Mucosa of descending colon (tissue), 3 donors: ENCODE data around the gene PTPRD. TPM values are rescaled to one million over a fixed set of nuclear protein-coding genes. Genes with fewer than 3 reads are reported as not detected.

Experiments
- ATAC-seq: fragments of 200-7000 bp; cut with Tn5 transposase; one replicate; pipeline ENCODE4 v1.9.1; 2020; ENCODE audit warnings: mild to moderate bottlenecking, moderate library complexity
- DNase-seq, 3 donors: peaks; one replicate each; pipeline ENCODE4 v3.0.0-alpha.2; 2020
- H3K36me3 ChIP-seq: fragments of 200-600 bp; one replicate; pipeline ENCODE4 v1.8.0; 2021; ENCODE audit warnings: low read depth, mild to moderate bottlenecking
- H3K4me1 ChIP-seq: fragments of 200-600 bp; one replicate; pipeline ENCODE4 v1.8.0; 2021; ENCODE audit warnings: low read depth, mild to moderate bottlenecking
- H3K4me3 ChIP-seq: fragments of 200-600 bp; one replicate; pipeline ENCODE4 v1.8.0; 2021; ENCODE audit warnings: mild to moderate bottlenecking
- H3K9me3 ChIP-seq: fragments of 200-600 bp; one replicate; pipeline ENCODE4 v1.8.0; 2021; ENCODE audit warnings: mild to moderate bottlenecking
- CTCF ChIP-seq: fragments of 200-600 bp; IDR thresholded peaks from one replicate; pipeline ENCODE4 v1.8.0; 2022; ENCODE audit warnings: antibody characterized with exemption, mild to moderate bottlenecking
- intact Hi-C, 2 donors: fragments of 100-400 bp; cut with DNase I in 1 of 2; cut with micrococcal nuclease in 1 of 2; formaldehyde crosslinking; loops; one replicate each; pipeline versions ENCODE4 v1.11.0 to v1.11.1; 2022; cut with DNase I, micrococcal nuclease
- total RNA-seq, 3 donors: library from RNA; stranded (reverse); fragmentation: NEBNext Ultra II Directional in 2 of 3; extraction: Animal tissue kit (Norgen Biotek cat#: 25700) in 2 of 3; gene quantifications; one replicate each; pipeline versions ENCODE4 v1.2.1 to v1.2.4, GENCODE V29; 2021 to 2023
- donor health status: DM: no; HTN: no; CAD: no; lungs with moderate emphysema.
- donor health status: DM: no; HTN: no; CAD: no.
- donor health status: DM: no; HTN: yes; CAD: no.

The PTPRD gene
- total RNA-seq, 3 donors from 2014 or later: 52.7 to 128 (median 113) TPM

- H3K4me3 ChIP-seq: no peak overlapping the region
- intact Hi-C loops: no loop called here
- peaks cover 4% of the 10 kb centered on the region for H3K4me1 ChIP-seq
- ATAC-seq: no peak
- no peaks in the 10 kb centered on the region for H3K36me3 ChIP-seq
- TF ChIP-seq CTCF: no peak
- no peaks in the 10 kb centered on the region for H3K9me3 ChIP-seq
- DNase-seq: no peak
Measured at GRCh38 chr9:8365466-8366160, 2247.2 kb downstream of the PTPRD start.

- Histone ChIP-seq H3K4me3 (no peak overlapping the region), H3K9me3 (no peaks in the 10 kb centered on the region), H3K36me3 (no peaks in the 10 kb centered on the region), H3K4me1 (peaks cover 4% of the 10 kb centered on the region)
- no peak for ATAC-seq
- no peak for TF ChIP-seq CTCF
- no peak for DNase-seq
- intact Hi-C loops: no loop called here
Measured at GRCh38 chr9:8365029-8365428, 2247.8 kb downstream of the PTPRD start.

GRCh38 chr9:8364026-8364752, 2248.6 kb downstream of the PTPRD start:
- TF ChIP-seq CTCF: no peak
- intact Hi-C loops: no loop called here
- H3K4me1 ChIP-seq: peaks cover 4% of the 10 kb centered on the region
- DNase-seq: no peak
- no peak overlapping the region for H3K4me3 ChIP-seq
- H3K9me3 ChIP-seq: no peaks in the 10 kb centered on the region
- H3K36me3 ChIP-seq: no peaks in the 10 kb centered on the region
- no peak for ATAC-seq

- H3K36me3 ChIP-seq: no peaks in the 10 kb centered on the region
- no peak for ATAC-seq
Measured at GRCh38 chr9:8362250-8362649, 2250.6 kb downstream of the PTPRD start.

GRCh38 chr9:8361364-8361763, 2251.4 kb downstream of the PTPRD start:
- ATAC-seq: peak; percentile 83
- H3K9me3 ChIP-seq: no peaks in the 10 kb centered on the region
- DNase-seq: no peak
- no peak for TF ChIP-seq CTCF
- no peak overlapping the region for H3K4me3 ChIP-seq
- no peaks in the 10 kb centered on the region for H3K36me3 ChIP-seq
- intact Hi-C loops: no loop called here
- H3K4me1 ChIP-seq: peaks cover 4% of the 10 kb centered on the region

More at GRCh38 chr9:8362250-8362649, 2250.6 kb downstream of the PTPRD start:
- intact Hi-C loops: no loop called here
- no peak for DNase-seq
- no peak overlapping the region for H3K4me3 ChIP-seq
- TF ChIP-seq CTCF: no peak
- peaks cover 4% of the 10 kb centered on the region for H3K4me1 ChIP-seq
- no peaks in the 10 kb centered on the region for H3K9me3 ChIP-seq
